Measurements from ENCODE around the gene FOXG1. TPM values are rescaled to one million over a fixed set of nuclear protein-coding genes. Genes with fewer than 3 reads are reported as not detected.

The FOXG1 gene
- total RNA-seq, 4 donors from 2014 or later = not detected

DNA sequence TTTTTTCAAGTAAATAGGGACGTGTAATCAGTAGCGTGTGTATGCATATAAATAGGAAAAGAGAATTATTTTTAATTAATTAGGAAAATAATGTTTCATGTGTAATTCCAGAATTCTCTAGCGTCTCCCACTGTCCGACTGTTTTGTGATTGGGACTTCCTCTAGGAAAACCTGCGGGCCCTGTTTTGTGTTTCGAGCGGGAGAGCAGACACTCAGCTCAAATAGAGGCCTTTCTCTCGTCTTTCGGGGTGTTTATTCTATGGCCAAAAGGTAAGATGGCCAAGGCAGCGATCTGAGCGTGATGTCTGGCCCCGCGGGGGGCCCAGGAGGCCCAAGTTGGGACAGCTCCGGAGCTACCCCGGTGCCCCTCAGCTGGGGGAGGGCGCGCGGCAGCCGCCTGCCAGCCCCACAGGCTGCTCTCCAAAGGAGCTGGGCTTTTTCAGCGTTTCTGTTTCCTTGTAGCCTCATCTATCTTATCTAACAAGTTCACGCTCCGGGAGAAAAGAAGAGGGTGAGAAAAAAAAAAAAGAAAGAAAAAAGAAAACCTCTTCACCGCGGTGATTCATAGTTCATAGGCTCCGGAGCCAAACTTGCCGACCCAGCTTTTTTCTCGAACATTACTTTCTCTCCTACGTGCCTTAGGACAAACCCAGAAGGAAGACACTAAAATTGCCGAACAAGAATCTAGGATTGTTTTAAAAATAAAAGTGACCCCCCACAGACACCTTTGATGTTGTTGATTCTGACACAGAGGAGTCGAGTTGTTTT, 7.5 kb upstream of the FOXG1 start:
- H3K27me3 ChIP-seq = peaks cover 14 to 90% of the 10 kb centered on the region in 2 donors
- TF ChIP-seq, protein P1, sequence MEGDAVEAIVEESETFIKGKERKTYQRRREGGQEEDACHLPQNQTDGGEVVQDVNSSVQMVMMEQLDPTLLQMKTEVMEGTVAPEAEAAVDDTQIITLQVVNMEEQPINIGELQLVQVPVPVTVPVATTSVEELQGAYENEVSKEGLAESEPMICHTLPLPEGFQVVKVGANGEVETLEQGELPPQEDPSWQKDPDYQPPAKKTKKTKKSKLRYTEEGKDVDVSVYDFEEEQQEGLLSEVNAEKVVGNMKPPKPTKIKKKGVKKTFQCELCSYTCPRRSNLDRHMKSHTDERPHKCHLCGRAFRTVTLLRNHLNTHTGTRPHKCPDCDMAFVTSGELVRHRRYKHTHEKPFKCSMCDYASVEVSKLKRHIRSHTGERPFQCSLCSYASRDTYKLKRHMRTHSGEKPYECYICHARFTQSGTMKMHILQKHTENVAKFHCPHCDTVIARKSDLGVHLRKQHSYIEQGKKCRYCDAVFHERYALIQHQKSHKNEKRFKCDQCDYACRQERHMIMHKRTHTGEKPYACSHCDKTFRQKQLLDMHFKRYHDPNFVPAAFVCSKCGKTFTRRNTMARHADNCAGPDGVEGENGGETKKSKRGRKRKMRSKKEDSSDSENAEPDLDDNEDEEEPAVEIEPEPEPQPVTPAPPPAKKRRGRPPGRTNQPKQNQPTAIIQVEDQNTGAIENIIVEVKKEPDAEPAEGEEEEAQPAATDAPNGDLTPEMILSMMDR (IDR thresholded peaks at IDR 0.05) = no peak
- TF ChIP-seq POLR2A (IDR thresholded peaks at IDR 0.05) = no peak
- H3K27ac ChIP-seq = no peak overlapping the region
- H3K36me3 ChIP-seq = no peaks in the 10 kb centered on the region
- intact Hi-C loops (cut with DNase I; ENCODE audit: low total_unique reads) = no loop called here
- no peaks in the 10 kb centered on the region for H3K9me3 ChIP-seq
- no peak overlapping the region for H3K4me3 ChIP-seq
- no peaks in the 10 kb centered on the region for H3K4me1 ChIP-seq
- DNase-seq = no peak

DNA sequence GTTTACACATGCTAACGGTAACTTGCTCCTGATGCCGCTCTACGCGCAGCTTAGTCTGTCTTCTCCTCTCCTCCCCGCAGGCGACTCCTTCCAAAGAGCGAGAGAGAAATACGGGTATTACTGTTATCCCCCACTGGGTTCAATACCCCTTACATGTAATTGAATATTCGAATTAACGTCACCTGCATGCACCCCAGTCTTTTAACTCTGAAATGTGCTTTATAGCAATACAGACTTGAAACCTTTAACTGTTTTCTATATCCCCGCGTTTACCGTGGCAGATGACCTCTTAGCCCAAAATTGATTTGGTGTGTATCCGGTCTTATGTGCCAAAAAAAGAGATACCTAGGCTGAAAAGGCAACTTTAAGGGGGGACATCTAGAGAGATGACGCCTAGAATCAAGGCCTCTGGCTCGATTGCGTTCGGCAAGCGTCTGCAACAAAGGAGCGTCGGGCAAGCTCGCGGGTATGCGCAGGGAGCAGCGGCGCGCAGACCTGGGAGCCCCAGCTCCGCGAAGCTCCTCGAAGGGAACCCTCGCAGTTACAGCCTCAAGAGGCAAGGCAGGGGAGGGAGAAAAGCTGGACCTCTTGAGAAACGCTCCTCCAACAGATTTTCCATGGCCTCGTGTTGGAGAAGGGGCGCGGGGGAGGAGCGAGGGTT, 6.8 kb upstream of the FOXG1 start:
- DNase-seq = no peak
- Histone ChIP-seq H3K9me3 (no peaks in the 10 kb centered on the region), H3K36me3 (no peaks in the 10 kb centered on the region), H3K4me3 (no peak overlapping the region), H3K4me1 (no peaks in the 10 kb centered on the region), H3K27me3 (peaks cover 14 to 90% of the 10 kb centered on the region in 2 donors), H3K27ac (no peak overlapping the region)
- TF ChIP-seq, protein P1 (IDR thresholded peaks at IDR 0.05) = no peak
- no peak for TF ChIP-seq POLR2A (IDR thresholded peaks at IDR 0.05)
- intact Hi-C loops (cut with DNase I; ENCODE audit: low total_unique reads) = no loop called here

DNA sequence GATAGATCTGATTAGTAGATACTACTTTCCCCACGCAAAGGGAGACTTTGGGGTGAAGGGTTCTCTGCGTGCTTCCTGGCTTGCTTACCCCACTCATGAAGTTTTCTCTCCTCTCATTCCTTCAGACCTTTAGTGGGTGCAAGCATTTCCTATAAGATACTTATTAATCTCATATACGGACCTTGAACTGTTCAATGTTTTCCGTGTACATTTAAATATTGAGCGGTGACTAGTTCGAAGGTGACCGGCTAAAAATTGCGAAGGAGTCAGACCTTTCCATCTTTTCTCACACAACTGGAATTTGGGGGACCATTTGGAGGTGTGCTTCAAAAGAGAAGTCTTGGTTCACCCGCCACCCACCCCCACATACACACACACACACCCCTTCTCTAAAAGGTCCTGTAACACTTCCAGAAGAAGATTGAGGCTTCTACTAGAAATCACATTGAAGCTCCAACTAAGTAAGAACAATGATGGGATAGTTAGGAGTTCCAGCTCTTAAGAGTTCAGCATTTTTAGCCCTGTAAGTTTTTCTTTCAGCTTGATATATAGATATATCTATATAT, 6.1 kb upstream of the FOXG1 start:
- Histone ChIP-seq H3K27ac (no peak overlapping the region), H3K36me3 (no peaks in the 10 kb centered on the region)
- TF ChIP-seq POLR2A (IDR thresholded peaks at IDR 0.05) = no peak
- TF ChIP-seq, protein P1 (IDR thresholded peaks at IDR 0.05) = no peak

DNA sequence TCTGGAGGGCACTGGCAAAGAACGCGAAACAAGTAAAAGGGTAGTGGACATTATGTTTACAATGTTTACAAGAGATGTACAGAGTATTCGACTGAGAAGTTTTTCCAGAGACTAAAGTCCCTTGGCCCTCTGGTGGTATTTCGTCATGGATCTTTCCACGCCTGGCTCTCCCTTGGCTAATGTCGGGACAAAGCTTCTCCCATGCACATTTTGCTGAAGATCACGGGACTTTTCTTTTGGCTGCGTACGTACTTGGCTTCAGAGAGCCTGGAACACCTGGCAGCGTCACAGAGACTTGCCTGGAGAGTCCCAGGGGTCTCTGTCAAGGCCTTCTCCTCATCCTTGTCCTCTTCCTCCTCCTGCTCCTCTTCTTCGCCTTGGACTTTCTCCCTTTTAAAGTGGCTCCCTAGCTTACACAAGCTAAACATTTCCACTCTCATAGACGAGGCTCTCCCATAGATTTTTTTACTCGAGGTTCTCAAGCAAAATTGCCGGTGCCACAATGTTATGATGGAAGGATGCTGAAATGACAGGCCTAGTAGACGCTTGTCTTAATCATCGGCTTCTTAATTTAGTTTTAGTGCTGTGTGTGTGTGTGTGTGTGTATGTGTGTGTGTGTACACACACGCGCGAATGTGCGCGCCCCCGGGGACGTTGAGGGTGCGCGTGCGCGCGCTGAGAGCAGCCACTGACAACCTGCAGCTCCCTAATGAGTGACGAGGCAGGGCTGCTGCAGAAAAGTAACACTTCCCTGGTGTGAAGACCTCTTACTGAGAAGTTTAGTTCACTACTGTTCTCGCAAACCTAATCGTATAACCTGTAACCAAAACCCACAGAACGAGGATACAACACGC, 4.9 kb upstream of the FOXG1 start:
- peaks cover 0 to 13% of the 10 kb centered on the region in 2 donors for H3K4me1 ChIP-seq
- no peaks in the 10 kb centered on the region for H3K36me3 ChIP-seq
- H3K27me3 ChIP-seq = peaks cover 20 to 93% of the 10 kb centered on the region in 2 donors
- no peak overlapping the region for H3K4me3 ChIP-seq
- DNase-seq = no peak
- intact Hi-C loops (cut with DNase I; ENCODE audit: low total_unique reads) = no loop called here
- no peaks in the 10 kb centered on the region for H3K9me3 ChIP-seq
- H3K27ac ChIP-seq = no peak overlapping the region
- TF ChIP-seq, protein P1 (IDR thresholded peaks at IDR 0.05) = no peak
- TF ChIP-seq POLR2A (IDR thresholded peaks at IDR 0.05) = no peak

More for the DNA sequence above, 6.1 kb upstream of the FOXG1 start:
- no peak overlapping the region for H3K4me3 ChIP-seq
- H3K9me3 ChIP-seq = no peaks in the 10 kb centered on the region
- H3K27me3 ChIP-seq = peaks cover 18 to 90% of the 10 kb centered on the region in 2 donors
- intact Hi-C loops (cut with DNase I; ENCODE audit: low total_unique reads) = no loop called here
- peaks cover 0 to 1% of the 10 kb centered on the region in 2 donors for H3K4me1 ChIP-seq
- DNase-seq = no peak
